BJ (cell line): Measurements from ENCODE around the gene MUC3A. TPM values are rescaled to one million over a fixed set of nuclear protein-coding genes. Genes with fewer than 3 reads are reported as not detected.
"Not testable (repeated sequence)": the region's sequence is repeated elsewhere in the genome, so short reads cannot be mapped to it uniquely, and the experiment has no call there.

ENCODE experiments used
- CTCF ChIA-PET: fragments of 350-600 bp; formaldehyde crosslinking; extraction: SDS; loops from one replicate; lab custom pipeline; 2021; ENCODE audit warnings: antibody characterized with exemption, inconsistent platforms; lab: Yijun Ruan, JAX
- POLR2A ChIA-PET: fragments of 300-600 bp; sonication (Branson Sonifier 250); formaldehyde crosslinking; extraction: SDS; loops from one replicate; lab custom pipeline; 2021; ENCODE audit warnings: antibody characterized with exemption; lab: Charles Lee
- DNase-seq: peaks from one replicate; pipeline ENCODE4 v3.0.0-alpha.2; 2011; ENCODE audit warnings: low read depth
- H3K27me3 ChIP-seq: 2 replicates; pipeline ENCODE4 v1.6.0; 2011; ENCODE audit warnings: low read length; ENCODE audit not compliant: control insufficient read depth, insufficient read depth
- H3K36me3 ChIP-seq: 2 replicates; pipeline ENCODE4 v1.5.1; 2011; ENCODE audit warnings: low read length; ENCODE audit not compliant: control insufficient read depth, insufficient read depth
- H3K4me3 ChIP-seq: 2 replicates; pipeline ENCODE4 v1.5.1; 2011; ENCODE audit warnings: low read depth, mild to moderate bottlenecking, control low read depth, low read length
- polyA plus RNA-seq: library from polyadenylated mRNA; depleted of rRNA; stranded (reverse); fragments of >200 nt; gene quantifications from 2 replicates; pipeline ENCODE4 v1.2.3, GENCODE V29; 2011
- TF ChIP-seq, protein P1 (sequence below): IDR thresholded peaks from 2 replicates; pipeline ENCODE4 v1.5.1; 2011; ENCODE audit warnings: low read depth, mild to moderate bottlenecking, control low read depth, inconsistent platforms, low read length, moderate library complexity; ENCODE audit not compliant: insufficient read depth

The MUC3A gene
- polyA plus RNA-seq, 1 experiment = not detected

DNA sequence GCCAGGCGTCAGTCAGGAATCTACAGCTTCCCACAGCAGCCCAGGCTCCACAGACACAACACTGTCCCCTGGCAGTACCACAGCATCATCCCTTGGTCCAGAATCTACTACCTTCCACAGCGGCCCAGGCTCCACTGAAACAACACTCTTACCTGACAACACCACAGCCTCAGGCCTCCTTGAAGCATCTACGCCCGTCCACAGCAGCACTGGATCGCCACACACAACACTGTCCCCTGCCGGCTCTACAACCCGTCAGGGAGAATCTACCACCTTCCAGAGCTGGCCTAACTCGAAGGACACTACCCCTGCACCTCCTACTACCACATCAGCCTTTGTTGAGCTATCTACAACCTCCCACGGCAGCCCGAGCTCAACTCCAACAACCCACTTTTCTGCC is 50.7 kb downstream of the MUC3A start:
- H3K36me3 ChIP-seq, CTCF ChIA-PET, DNase-seq, H3K4me3 ChIP-seq, H3K27me3 ChIP-seq, POLR2A ChIA-PET: not testable (repeated sequence)

DNA sequence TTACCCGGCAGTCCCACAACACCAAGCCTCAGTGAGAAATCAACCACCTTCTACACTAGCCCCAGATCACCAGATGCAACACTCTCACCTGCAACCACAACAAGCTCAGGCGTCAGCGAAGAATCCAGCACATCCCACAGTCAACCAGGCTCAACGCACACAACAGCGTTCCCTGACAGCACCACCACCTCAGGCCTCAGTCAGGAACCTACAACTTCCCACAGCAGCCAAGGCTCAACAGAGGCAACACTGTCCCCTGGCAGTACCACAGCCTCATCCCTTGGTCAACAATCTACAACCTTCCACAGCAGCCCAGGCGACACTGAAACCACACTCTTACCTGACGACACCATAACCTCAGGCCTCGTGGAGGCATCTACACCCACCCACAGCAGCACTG is 53.0 kb downstream of the MUC3A start:
- H3K36me3 ChIP-seq, CTCF ChIA-PET, H3K27me3 ChIP-seq, POLR2A ChIA-PET, DNase-seq, H3K4me3 ChIP-seq: not testable (repeated sequence)

DNA sequence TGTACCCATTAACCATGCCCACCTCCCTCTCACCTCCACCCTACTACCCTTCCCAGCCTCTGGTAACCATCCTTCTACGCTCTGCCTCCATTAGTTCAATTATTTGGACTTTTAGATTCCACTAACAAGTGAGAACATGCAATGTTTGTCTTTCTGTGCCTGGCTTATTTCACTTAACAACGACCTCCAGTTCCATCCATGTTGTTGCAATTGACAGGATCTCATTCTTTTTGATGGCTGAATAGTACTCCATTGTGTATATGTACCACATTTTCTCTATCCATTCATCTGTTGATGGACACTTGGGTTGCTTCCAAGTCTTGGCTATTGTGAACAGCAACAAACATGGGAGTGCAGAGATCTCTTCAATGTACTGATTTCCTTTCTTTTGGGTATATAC is 58.0 kb downstream of the MUC3A start:
- H3K36me3 ChIP-seq, H3K4me3 ChIP-seq, DNase-seq, H3K27me3 ChIP-seq, CTCF ChIA-PET, POLR2A ChIA-PET: not testable (repeated sequence)

DNA sequence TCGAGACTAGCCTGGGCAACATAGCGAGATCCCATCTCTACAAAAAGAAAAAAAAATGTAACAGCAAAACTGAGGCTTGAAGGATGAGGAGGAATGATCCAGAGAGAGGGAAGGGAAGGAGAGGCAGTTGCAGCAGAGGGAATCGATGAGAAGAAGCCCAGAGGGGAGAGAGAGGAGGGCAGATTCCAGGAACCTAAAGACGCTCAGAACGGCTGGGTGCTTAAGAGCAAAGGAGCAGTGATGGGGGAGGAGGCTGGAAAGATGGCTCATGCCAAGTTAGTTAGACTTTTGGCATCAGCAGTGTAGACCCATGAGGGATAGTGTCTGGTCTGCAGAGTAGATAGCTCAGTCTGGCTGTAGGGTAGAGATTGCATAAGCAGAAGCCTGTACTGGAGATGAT is 60.3 kb downstream of the MUC3A start:
- ChIA-PET POLR2A (no interaction called here), CTCF (no interaction called here)
- TF ChIP-seq, protein P1, sequence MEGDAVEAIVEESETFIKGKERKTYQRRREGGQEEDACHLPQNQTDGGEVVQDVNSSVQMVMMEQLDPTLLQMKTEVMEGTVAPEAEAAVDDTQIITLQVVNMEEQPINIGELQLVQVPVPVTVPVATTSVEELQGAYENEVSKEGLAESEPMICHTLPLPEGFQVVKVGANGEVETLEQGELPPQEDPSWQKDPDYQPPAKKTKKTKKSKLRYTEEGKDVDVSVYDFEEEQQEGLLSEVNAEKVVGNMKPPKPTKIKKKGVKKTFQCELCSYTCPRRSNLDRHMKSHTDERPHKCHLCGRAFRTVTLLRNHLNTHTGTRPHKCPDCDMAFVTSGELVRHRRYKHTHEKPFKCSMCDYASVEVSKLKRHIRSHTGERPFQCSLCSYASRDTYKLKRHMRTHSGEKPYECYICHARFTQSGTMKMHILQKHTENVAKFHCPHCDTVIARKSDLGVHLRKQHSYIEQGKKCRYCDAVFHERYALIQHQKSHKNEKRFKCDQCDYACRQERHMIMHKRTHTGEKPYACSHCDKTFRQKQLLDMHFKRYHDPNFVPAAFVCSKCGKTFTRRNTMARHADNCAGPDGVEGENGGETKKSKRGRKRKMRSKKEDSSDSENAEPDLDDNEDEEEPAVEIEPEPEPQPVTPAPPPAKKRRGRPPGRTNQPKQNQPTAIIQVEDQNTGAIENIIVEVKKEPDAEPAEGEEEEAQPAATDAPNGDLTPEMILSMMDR = no peak
- Histone ChIP-seq H3K36me3 (no peaks in the 10 kb centered on the region), H3K27me3 (no peaks in the 10 kb centered on the region; the same call in 1 of the 2 replicates), H3K4me3 (no peak overlapping the region)
- no peak for DNase-seq

DNA sequence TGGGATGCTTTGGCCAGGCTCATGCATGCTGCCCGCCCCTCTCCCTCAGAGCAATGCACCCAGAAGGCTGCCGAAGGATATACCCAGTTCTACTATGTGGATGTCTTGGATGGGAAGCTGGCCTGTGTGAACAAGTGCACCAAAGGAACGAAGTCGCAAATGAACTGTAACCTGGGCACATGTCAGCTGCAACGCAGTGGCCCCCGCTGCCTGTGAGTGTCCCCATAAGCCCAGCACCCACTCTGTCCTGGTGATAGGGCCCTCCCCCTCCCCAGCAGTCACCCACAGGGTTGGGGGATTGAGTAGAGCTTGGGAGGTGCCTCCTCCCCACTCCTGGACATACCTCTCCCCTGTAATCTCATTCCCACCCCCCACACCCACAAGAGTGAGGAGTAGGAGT is 63.6 kb downstream of the MUC3A start:
- no peak for DNase-seq
- no peak overlapping the region for H3K4me3 ChIP-seq
- POLR2A ChIA-PET = no interaction called here
- no peaks in the 10 kb centered on the region for H3K36me3 ChIP-seq
- TF ChIP-seq, protein P1 = no peak
- CTCF ChIA-PET = no interaction called here
- no peaks in the 10 kb centered on the region for H3K27me3 ChIP-seq

DNA sequence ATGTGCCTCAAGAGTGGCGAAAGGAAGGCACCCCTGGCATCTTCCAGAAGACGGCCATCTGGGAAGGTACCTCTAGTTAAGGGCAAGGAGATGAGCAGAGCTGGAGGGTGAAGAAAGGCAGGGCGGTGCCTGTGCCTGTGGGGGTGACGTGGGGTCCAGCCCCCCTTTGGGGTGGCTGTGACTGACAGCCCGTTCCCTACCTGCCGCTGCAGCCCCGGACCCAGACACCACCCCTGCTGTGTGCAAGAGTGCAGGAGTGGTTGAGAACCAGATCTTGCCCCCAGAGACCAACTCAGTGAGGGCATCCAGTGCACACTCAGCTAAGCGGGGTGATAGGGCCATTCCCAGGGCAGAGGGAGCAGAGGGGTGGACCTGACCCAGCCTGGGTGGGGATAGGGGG is 66.3 kb downstream of the MUC3A start:
- ChIA-PET CTCF (interaction anchor here (0.7 kb wide), 1 partner anchor 62 kb away, joined by 4 read pairs; no protein-coding TSS in a partner anchor), POLR2A (no interaction called here)
- no peak for DNase-seq
- no peak overlapping the region for H3K4me3 ChIP-seq
- no peaks in the 10 kb centered on the region for H3K27me3 ChIP-seq
- H3K36me3 ChIP-seq = no peaks in the 10 kb centered on the region
- TF ChIP-seq, protein P1 = no peak

DNA sequence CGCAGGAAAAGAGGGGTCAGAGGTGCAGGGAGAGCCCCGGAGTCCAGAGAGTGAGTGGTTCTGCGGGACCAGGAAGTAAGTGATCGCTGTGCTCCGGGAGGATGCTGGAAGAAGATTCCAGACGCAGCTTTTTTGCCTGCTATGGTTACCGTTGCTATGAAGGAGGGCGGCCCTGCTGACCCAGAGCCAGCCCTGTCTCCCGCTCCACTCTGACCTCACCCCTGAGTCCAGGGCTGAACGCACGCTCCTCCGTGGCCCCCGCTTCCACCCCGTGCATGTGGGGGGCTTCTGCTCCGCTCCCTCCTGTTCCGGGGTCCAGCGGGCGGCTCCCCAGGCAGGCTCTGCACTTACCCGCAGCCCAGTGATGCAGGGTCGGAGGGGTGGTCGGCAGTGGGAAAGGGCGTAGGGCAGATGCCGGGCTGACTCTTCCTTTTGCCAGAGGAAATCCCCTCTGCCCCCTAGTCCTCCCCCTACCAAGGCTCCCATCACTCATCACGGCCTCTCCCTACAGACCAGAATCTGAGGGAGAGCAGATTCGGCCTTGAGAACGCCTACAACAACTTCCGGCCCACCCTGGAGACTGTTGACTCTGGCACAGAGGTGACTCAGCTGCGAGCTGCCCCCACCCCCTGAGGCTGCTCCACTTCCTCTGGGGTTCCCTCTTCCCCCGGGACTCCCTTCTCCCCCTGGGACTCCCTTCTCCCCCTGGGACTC is 67.9 kb downstream of the MUC3A start:
- TF ChIP-seq, protein P1 = no peak
- ChIA-PET POLR2A (no interaction called here), CTCF (no interaction called here)
- Histone ChIP-seq H3K27me3 (no peaks in the 10 kb centered on the region), H3K4me3 (peak overlapping the region; percentile 55), H3K36me3 (no peaks in the 10 kb centered on the region)
- peak; percentile 39 for DNase-seq
